ENCODE results near the gene SLC22A23. TPM values are rescaled to one million over a fixed set of nuclear protein-coding genes. Genes with fewer than 3 reads are reported as not detected.

The SLC22A23 gene
- total RNA-seq, 3 donors from 2014 or later, result 61.5 to 160 (median 74.7) TPM

- H3K9me3 ChIP-seq, result no peaks in the 10 kb centered on the region
- DNase-seq, result no peak
- H3K4me3 ChIP-seq, result no peak overlapping the region
- intact Hi-C loops (cut with DNase I, micrococcal nuclease), result no loop called here
- TF ChIP-seq CTCF (IDR thresholded peaks at IDR 0.05), result no peak
- H3K36me3 ChIP-seq (ENCODE audit: low read depth), result no peaks in the 10 kb centered on the region
- peaks cover 11% of the 10 kb centered on the region for H3K4me1 ChIP-seq (ENCODE audit: low read depth)
- no peak for ATAC-seq
These were observed 113.6 kb downstream of the SLC22A23 start for GRCh38 chr6:3343089-3343883.

GRCh38 chr6:3341467-3341866, 115.4 kb downstream of the SLC22A23 start:
- intact Hi-C loops (cut with DNase I, micrococcal nuclease), result no loop called here
- no peak for TF ChIP-seq CTCF (IDR thresholded peaks at IDR 0.05)
- Histone ChIP-seq H3K9me3 (no peaks in the 10 kb centered on the region), H3K4me1 (ENCODE audit: low read depth) (peaks cover 19% of the 10 kb centered on the region), H3K36me3 (ENCODE audit: low read depth) (no peaks in the 10 kb centered on the region), H3K4me3 (no peak overlapping the region)
- no peak for DNase-seq
- ATAC-seq, result no peak

GRCh38 chr6:3340894-3341293, 116.0 kb downstream of the SLC22A23 start:
- no peaks in the 10 kb centered on the region for H3K36me3 ChIP-seq (ENCODE audit: low read depth)
- H3K4me1 ChIP-seq (ENCODE audit: low read depth), result peaks cover 19% of the 10 kb centered on the region
- intact Hi-C loops (cut with DNase I, micrococcal nuclease), result no loop called here

GRCh38 chr6:3340358-3340802, 116.5 kb downstream of the SLC22A23 start:
- H3K9me3 ChIP-seq, result no peaks in the 10 kb centered on the region
- ATAC-seq (no peak), DNase-seq (no peak)
- TF ChIP-seq CTCF (IDR thresholded peaks at IDR 0.05), result no peak
- intact Hi-C loops (cut with DNase I, micrococcal nuclease), result no loop called here
- H3K4me1 ChIP-seq (ENCODE audit: low read depth), result peaks cover 17% of the 10 kb centered on the region
- no peak overlapping the region for H3K4me3 ChIP-seq
- H3K36me3 ChIP-seq (ENCODE audit: low read depth), result no peaks in the 10 kb centered on the region

More at GRCh38 chr6:3340894-3341293, 116.0 kb downstream of the SLC22A23 start:
- DNase-seq (no peak), ATAC-seq (no peak)
- Histone ChIP-seq H3K4me3 (no peak overlapping the region), H3K9me3 (no peaks in the 10 kb centered on the region)
- no peak for TF ChIP-seq CTCF (IDR thresholded peaks at IDR 0.05)

- Histone ChIP-seq H3K36me3 (ENCODE audit: low read depth) (no peaks in the 10 kb centered on the region), H3K9me3 (no peaks in the 10 kb centered on the region), H3K4me1 (ENCODE audit: low read depth) (peaks cover 20% of the 10 kb centered on the region), H3K4me3 (no peak overlapping the region)
- DNase-seq, result no peak
- ATAC-seq, result no peak
- no peak for TF ChIP-seq CTCF (IDR thresholded peaks at IDR 0.05)
- intact Hi-C loops (cut with DNase I, micrococcal nuclease), result no loop called here
These were observed 117.0 kb downstream of the SLC22A23 start for GRCh38 chr6:3339811-3340210.

All from mucosa of descending colon (tissue), 3 donors.